ENCODE data around the gene ZNF304.

- TF ChIP-seq CTCF (conservative IDR thresholded peaks at IDR 0.05 in 1 of 2, IDR thresholded peaks at IDR 0.05 in 1 of 2; ENCODE audit: extremely low read depth in 1 of 2, insufficient read depth in 1 of 2, low read depth in 1 of 2, low read length in 2 of 2) (no peak), EZH2 (IDR thresholded peaks at IDR 0.05; ENCODE audit: borderline replicate concordance, low read length) (no peak)
Observed at GRCh38 chr19:57398868-57399267, 47.8 kb downstream of the ZNF304 start.
